Keratinocyte (primary cell): ENCODE data around the gene PARD3B. TPM values are rescaled to one million over a fixed set of nuclear protein-coding genes. Genes with fewer than 3 reads are reported as not detected.

ENCODE experiments used
- DNase-seq: peaks from one replicate; pipeline ENCODE4 v3.0.0-alpha.2; 2011; ENCODE audit warnings: low read depth, missing footprints, low spot score
- FAIRE-seq: peaks from 2 replicates; lab custom pipeline; 2011; peaks lifted over from hg19 to GRCh38; lab: Jason Lieb, UNC
- H2AFZ ChIP-seq: 2 replicates; pipeline ENCODE4 v1.6.0; 2012; ENCODE audit warnings: low read length, control low read depth, inconsistent platforms; ENCODE audit not compliant: control insufficient read depth
- H3K27ac ChIP-seq: 2 replicates; pipeline ENCODE4 v1.5.1; 2011; ENCODE audit warnings: low read length; ENCODE audit not compliant: control insufficient read depth, insufficient read depth
- H3K27me3 ChIP-seq: 3 replicates; pipeline ENCODE4 v1.6.0; 2011; ENCODE audit warnings: low read length; ENCODE audit not compliant: control insufficient read depth, insufficient read depth; ENCODE audit errors: extremely low read depth
- H3K36me3 ChIP-seq, 2 experiments: 2 replicates in 1 of 2; 3 replicates in 1 of 2; pipeline ENCODE4 v1.5.1; 2011; ENCODE audit warnings: low read length in 2 of 2, mild to moderate bottlenecking in 1 of 2; ENCODE audit not compliant: control insufficient read depth in 2 of 2, insufficient read depth in 2 of 2; ENCODE audit errors: extremely low read depth in 1 of 2
- H3K4me1 ChIP-seq: 3 replicates; pipeline ENCODE4 v1.5.1; 2011; ENCODE audit warnings: low read length; ENCODE audit not compliant: control insufficient read depth, insufficient read depth; ENCODE audit errors: extremely low read depth
- H3K4me2 ChIP-seq: 3 replicates; pipeline ENCODE4 v1.6.0; 2011; ENCODE audit warnings: low read depth, low read length; ENCODE audit not compliant: control insufficient read depth, insufficient read depth; ENCODE audit errors: extremely low read depth
- H3K4me3 ChIP-seq, 3 experiments: fragments of 200-600 bp in 1 of 3; sonication (generic) in 1 of 3; 2 replicates in 2 of 3; 3 replicates in 1 of 3; pipeline ENCODE4 v1.5.1; 2011 to 2016; ENCODE audit warnings: low read length in 3 of 3, mild to moderate bottlenecking in 3 of 3, control low read depth in 2 of 3, inconsistent platforms in 1 of 3, low read depth in 1 of 3, mixed read lengths in 1 of 3, mixed run types in 1 of 3, moderate library complexity in 1 of 3; ENCODE audit not compliant: control insufficient read depth in 2 of 3, insufficient read depth in 2 of 3; ENCODE audit errors: extremely low read depth in 1 of 3
- H3K79me2 ChIP-seq: 2 replicates; pipeline ENCODE4 v1.6.0; 2012; ENCODE audit warnings: low read length; ENCODE audit not compliant: control insufficient read depth, insufficient read depth
- H3K9ac ChIP-seq: 3 replicates; pipeline ENCODE4 v1.6.0; 2011; ENCODE audit warnings: low read length; ENCODE audit not compliant: control insufficient read depth, insufficient read depth; ENCODE audit errors: extremely low read depth
- H3K9me1 ChIP-seq: 3 replicates; pipeline ENCODE4 v1.6.0; 2011; ENCODE audit warnings: low read length; ENCODE audit not compliant: control insufficient read depth, insufficient read depth; ENCODE audit errors: extremely low read depth
- H3K9me3 ChIP-seq: 2 replicates; pipeline ENCODE4 v1.5.1; 2012; ENCODE audit warnings: low read depth, low read length; ENCODE audit not compliant: control insufficient read depth
- H4K20me1 ChIP-seq: 3 replicates; pipeline ENCODE4 v1.6.0; 2011; ENCODE audit warnings: low read length; ENCODE audit not compliant: control insufficient read depth, insufficient read depth; ENCODE audit errors: extremely low read depth
- CTCF ChIP-seq, 3 experiments: IDR thresholded peaks in 1 of 3; conservative IDR thresholded peaks in 1 of 3; optimal IDR thresholded peaks in 1 of 3; 2 replicates in 2 of 3; 3 replicates in 1 of 3; pipeline versions ENCODE3 to v1.5.1; 2011; ENCODE audit warnings: low read length in 3 of 3, mild to moderate bottlenecking in 3 of 3, moderate library complexity in 2 of 3, control low read depth in 1 of 3, inconsistent platforms in 1 of 3; ENCODE audit not compliant: insufficient read depth in 2 of 3; ENCODE audit errors: extremely low read depth in 1 of 3
- EZH2 ChIP-seq: IDR thresholded peaks from one replicate; pipeline ENCODE4 v1.6.1; 2012; ENCODE audit warnings: inconsistent platforms, mild to moderate bottlenecking, low read length, moderate library complexity
- dilution Hi-C: fragments of 300-500 bp; cut with MboI; formaldehyde crosslinking; loops from one replicate; pipeline ENCODE4 v1.7.0; 2020; ENCODE audit warnings: low sequenced_read_pairs; ENCODE audit not compliant: extremely low pct_ligation_motif_present
- polyA plus RNA-seq, 5 experiments: library from polyadenylated mRNA; depleted of rRNA in 3 of 5; stranded (reverse) in 3 of 5; stranded (forward) in 1 of 5; unstranded in 1 of 5; fragments of >200 nt; gene quantifications; 1 replicate in 1 of 5; 2 replicates in 3 of 5; 3 replicates in 1 of 5; pipeline versions ENCODE4 v1.2.1 to v1.2.3, GENCODE V29; 2011 to 2012; ENCODE audit warnings: missing spikeins in 2 of 5, low read depth in 1 of 5, low replicate concordance in 1 of 5

Gene PARD3B
- polyA plus RNA-seq, 1 donor (not counting 4 experiments of a cell fraction or from before 2014, with no cell fraction given): 1.2 TPM

GRCh38 chr2:204776781-204777559 is 231.7 kb downstream of the PARD3B start:
- Histone ChIP-seq H2AFZ (no peak overlapping the region), H3K9me3 (no peaks in the 10 kb centered on the region), H3K4me1 (no peaks in the 10 kb centered on the region), H3K4me2 (no peak overlapping the region), H3K9me1 (no peaks in the 10 kb centered on the region), H3K79me2 (no peaks in the 10 kb centered on the region), H4K20me1 (no peaks in the 10 kb centered on the region), H3K36me3 (no peaks in the 10 kb centered on the region), H3K27ac (no peak overlapping the region), H3K27me3 (no peaks in the 10 kb centered on the region), H3K9ac (no peak overlapping the region), H3K4me3 (no peak overlapping the region)
- no peak for TF ChIP-seq EZH2
- no peak for TF ChIP-seq CTCF (optimal IDR thresholded peaks at IDR 0.05 in 1 of 3, IDR thresholded peaks at IDR 0.05 in 1 of 3, conservative IDR thresholded peaks at IDR 0.05 in 1 of 3; ENCODE audit: extremely low read depth in 1 of 3, insufficient read depth in 2 of 3, low read length in 3 of 3)
- no peak for DNase-seq
- FAIRE-seq: no peak
- dilution Hi-C loops: no loop called here

GRCh38 chr2:204779771-204780170 is 234.5 kb downstream of the PARD3B start:
- Histone ChIP-seq H3K79me2 (no peaks in the 10 kb centered on the region), H3K27me3 (no peaks in the 10 kb centered on the region), H3K36me3 (no peaks in the 10 kb centered on the region), H3K9me3 (no peaks in the 10 kb centered on the region), H3K9ac (no peak overlapping the region), H3K4me1 (no peaks in the 10 kb centered on the region), H3K27ac (no peak overlapping the region), H3K4me3 (no peak overlapping the region), H4K20me1 (no peaks in the 10 kb centered on the region), H2AFZ (no peak overlapping the region), H3K4me2 (no peak overlapping the region), H3K9me1 (no peaks in the 10 kb centered on the region)
- no peak for FAIRE-seq
- TF ChIP-seq CTCF (optimal IDR thresholded peaks at IDR 0.05 in 1 of 3, IDR thresholded peaks at IDR 0.05 in 1 of 3, conservative IDR thresholded peaks at IDR 0.05 in 1 of 3; ENCODE audit: extremely low read depth in 1 of 3, insufficient read depth in 2 of 3, low read length in 3 of 3): no peak
- TF ChIP-seq EZH2: no peak
- dilution Hi-C loops: no loop called here
- DNase-seq: no peak
